ENCODE results near the gene CENPO. TPM values are rescaled to one million over a fixed set of nuclear protein-coding genes. Genes with fewer than 3 reads are reported as not detected.
A peak's percentile ranks its signal among the peaks of the same experiment; 100 is the strongest.

CENPO gene
- total and polyA plus RNA-seq, 8 donors = 9.9 to 33.2 (median 20.0) TPM

- H3K9me3 ChIP-seq = no peaks in the 10 kb centered on the region
- DNase-seq (no peak), ATAC-seq (no peak)
- no peak for TF ChIP-seq CTCF (IDR thresholded peaks at IDR 0.05)
- H3K27ac ChIP-seq = no peak overlapping the region
- H3K4me1 ChIP-seq = peaks cover 0 to 6% of the 10 kb centered on the region in 2 donors
- no peaks in the 10 kb centered on the region for H3K36me3 ChIP-seq
- H3K27me3 ChIP-seq = no peaks in the 10 kb centered on the region
- intact Hi-C loops (cut with DNase I) = no loop called here
- no peak overlapping the region for H3K4me3 ChIP-seq
Observed at GRCh38 chr2:24858996-24859395, 65.8 kb downstream of the CENPO start.

- TF ChIP-seq CTCF (IDR thresholded peaks at IDR 0.05) = no peak
- Histone ChIP-seq H3K4me3 (no peak overlapping the region), H3K4me1 (peaks cover 0 to 6% of the 10 kb centered on the region in 2 donors), H3K36me3 (no peaks in the 10 kb centered on the region), H3K9me3 (no peaks in the 10 kb centered on the region), H3K27me3 (no peaks in the 10 kb centered on the region), H3K27ac (no peak overlapping the region)
- intact Hi-C loops (cut with DNase I) = no loop called here
- DNase-seq (peak in 1 of 4 donors; percentile 24), ATAC-seq (peak; percentile 26)
Observed at GRCh38 chr2:24859968-24860600, 66.9 kb downstream of the CENPO start.

- Histone ChIP-seq H3K9me3 (no peaks in the 10 kb centered on the region), H3K4me1 (peaks cover 0 to 6% of the 10 kb centered on the region in 2 donors), H3K27ac (no peak overlapping the region), H3K27me3 (no peaks in the 10 kb centered on the region), H3K36me3 (no peaks in the 10 kb centered on the region), H3K4me3 (no peak overlapping the region)
- no peak for DNase-seq
- no peak for ATAC-seq
- TF ChIP-seq CTCF (IDR thresholded peaks at IDR 0.05) = no peak
- intact Hi-C loops (cut with DNase I) = no loop called here
Observed at GRCh38 chr2:24860631-24861030, 67.4 kb downstream of the CENPO start.

- ATAC-seq (no peak), DNase-seq (no peak)
- intact Hi-C loops (cut with DNase I) = no loop called here
- Histone ChIP-seq H3K27me3 (no peaks in the 10 kb centered on the region), H3K27ac (no peak overlapping the region), H3K9me3 (no peaks in the 10 kb centered on the region), H3K4me1 (peaks cover 0 to 6% of the 10 kb centered on the region in 2 donors), H3K4me3 (no peak overlapping the region), H3K36me3 (no peaks in the 10 kb centered on the region)
- no peak for TF ChIP-seq CTCF (IDR thresholded peaks at IDR 0.05)
Observed at GRCh38 chr2:24861500-24861899, 68.3 kb downstream of the CENPO start.

GRCh38 chr2:24863641-24864040 lies 70.4 kb downstream of the CENPO start:
- Histone ChIP-seq H3K4me3 (no peak overlapping the region), H3K27me3 (no peaks in the 10 kb centered on the region), H3K27ac (no peak overlapping the region), H3K4me1 (peaks cover 0 to 6% of the 10 kb centered on the region in 2 donors), H3K9me3 (no peaks in the 10 kb centered on the region), H3K36me3 (no peaks in the 10 kb centered on the region)
- DNase-seq (no peak), ATAC-seq (no peak)
- intact Hi-C loops (cut with DNase I) = no loop called here
- TF ChIP-seq CTCF (IDR thresholded peaks at IDR 0.05) = no peak
